Measurements from ENCODE around the gene FBXW10.
"Not testable (repeated sequence)": the region's sequence is repeated elsewhere in the genome, so short reads cannot be mapped to it uniquely, and the experiment has no call there.

DNA sequence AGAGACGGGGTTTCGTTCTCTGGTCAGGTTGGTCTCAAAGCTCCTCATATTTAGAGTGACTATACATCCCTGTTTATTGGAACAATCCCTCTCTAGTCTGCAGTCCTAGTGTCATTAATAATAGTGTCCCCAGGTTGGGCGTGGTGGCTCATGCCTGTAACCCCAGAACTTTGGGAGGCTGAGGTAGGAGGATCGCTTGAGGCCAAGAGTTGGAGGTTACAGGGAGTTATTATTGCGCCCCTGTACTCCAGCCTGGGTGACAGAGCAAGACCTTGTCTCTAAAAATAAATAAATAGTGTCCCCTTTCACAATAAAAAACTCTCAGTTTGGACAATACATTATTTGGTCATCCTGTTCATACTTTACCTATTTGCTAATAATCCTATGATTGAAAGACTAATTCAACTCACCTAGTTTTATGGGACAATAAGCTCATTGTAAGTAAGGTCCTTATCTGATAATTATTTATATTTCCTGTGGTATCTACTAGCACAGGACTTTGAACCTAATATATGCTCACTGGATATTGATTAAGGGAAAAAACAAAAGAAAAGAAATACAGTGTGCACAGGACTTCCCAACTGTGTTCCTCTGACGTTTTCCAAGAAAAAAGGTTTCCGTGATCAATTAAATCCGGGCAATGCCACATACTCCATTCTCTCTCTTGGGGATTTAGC, 13.7 kb downstream of the FBXW10 start:
- TF ChIP-seq, protein P1, sequence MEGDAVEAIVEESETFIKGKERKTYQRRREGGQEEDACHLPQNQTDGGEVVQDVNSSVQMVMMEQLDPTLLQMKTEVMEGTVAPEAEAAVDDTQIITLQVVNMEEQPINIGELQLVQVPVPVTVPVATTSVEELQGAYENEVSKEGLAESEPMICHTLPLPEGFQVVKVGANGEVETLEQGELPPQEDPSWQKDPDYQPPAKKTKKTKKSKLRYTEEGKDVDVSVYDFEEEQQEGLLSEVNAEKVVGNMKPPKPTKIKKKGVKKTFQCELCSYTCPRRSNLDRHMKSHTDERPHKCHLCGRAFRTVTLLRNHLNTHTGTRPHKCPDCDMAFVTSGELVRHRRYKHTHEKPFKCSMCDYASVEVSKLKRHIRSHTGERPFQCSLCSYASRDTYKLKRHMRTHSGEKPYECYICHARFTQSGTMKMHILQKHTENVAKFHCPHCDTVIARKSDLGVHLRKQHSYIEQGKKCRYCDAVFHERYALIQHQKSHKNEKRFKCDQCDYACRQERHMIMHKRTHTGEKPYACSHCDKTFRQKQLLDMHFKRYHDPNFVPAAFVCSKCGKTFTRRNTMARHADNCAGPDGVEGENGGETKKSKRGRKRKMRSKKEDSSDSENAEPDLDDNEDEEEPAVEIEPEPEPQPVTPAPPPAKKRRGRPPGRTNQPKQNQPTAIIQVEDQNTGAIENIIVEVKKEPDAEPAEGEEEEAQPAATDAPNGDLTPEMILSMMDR (conservative IDR thresholded peaks at IDR 0.05 in 1 of 2, IDR thresholded peaks at IDR 0.05 in 1 of 2; ENCODE audit: low read depth in 1 of 2, low read length in 2 of 2) = not testable (repeated sequence)
- TF ChIP-seq EZH2 (IDR thresholded peaks at IDR 0.05; ENCODE audit: low read length, missing control alignments) = not testable (repeated sequence)

Measured in fibroblast of lung (primary cell).